Osteoblast (primary cell): ENCODE measurements around the gene EGFR. TPM values are rescaled to one million over a fixed set of nuclear protein-coding genes. Genes with fewer than 3 reads are reported as not detected.

Experiments used
- DNase-seq: peaks from one replicate; pipeline ENCODE4 v3.0.0; 2011; ENCODE audit warnings: low spot score, mixed read lengths; ENCODE audit not compliant: insufficient read length; ENCODE audit errors: missing footprints
- H2AFZ ChIP-seq: 2 replicates; pipeline ENCODE4 v1.6.0; 2011; ENCODE audit warnings: mild to moderate bottlenecking, low read length
- H3K27ac ChIP-seq: 2 replicates; pipeline ENCODE4 v1.5.1; 2011; ENCODE audit warnings: mild to moderate bottlenecking, low read depth, low read length, moderate library complexity
- H3K27me3 ChIP-seq: 2 replicates; pipeline ENCODE4 v1.6.0; 2012; ENCODE audit warnings: mild to moderate bottlenecking, control low read depth, inconsistent platforms, low read length, moderate library complexity; ENCODE audit not compliant: insufficient read depth
- H3K36me3 ChIP-seq: 2 replicates; pipeline ENCODE4 v1.5.1; 2011; ENCODE audit warnings: mild to moderate bottlenecking, low read length, control low read depth, moderate library complexity; ENCODE audit not compliant: insufficient read depth
- H3K4me1 ChIP-seq: 2 replicates; pipeline ENCODE4 v1.5.1; 2011; ENCODE audit warnings: mild to moderate bottlenecking, low read length, control low read depth, moderate library complexity; ENCODE audit not compliant: insufficient read depth
- H3K4me2 ChIP-seq: 2 replicates; pipeline ENCODE4 v1.6.0; 2011; ENCODE audit warnings: mild to moderate bottlenecking, low read length; ENCODE audit not compliant: insufficient read depth
- H3K4me3 ChIP-seq: fragments of 200-600 bp; sonication (generic); 3 replicates; pipeline ENCODE4 v1.5.1; 2012; ENCODE audit warnings: mild to moderate bottlenecking, low read length, inconsistent platforms; ENCODE audit not compliant: insufficient read depth
- H3K79me2 ChIP-seq: 2 replicates; pipeline ENCODE4 v1.6.0; 2012; ENCODE audit warnings: mild to moderate bottlenecking, low read length, control low read depth, inconsistent platforms; ENCODE audit not compliant: insufficient read depth
- H3K9me3 ChIP-seq: 2 replicates; pipeline ENCODE4 v1.5.1; 2011; ENCODE audit warnings: low read depth, low read length, control low read depth
- H4K20me1 ChIP-seq: 2 replicates; pipeline ENCODE4 v1.6.0; 2012; ENCODE audit warnings: mild to moderate bottlenecking, low read length, control low read depth; ENCODE audit not compliant: insufficient read depth
- total RNA-seq: library from RNA; depleted of rRNA; stranded (reverse); fragments of >200 nt; gene quantifications from 2 replicates; pipeline ENCODE4 v1.2.3, GENCODE V29; 2012
- TF ChIP-seq, protein P1 (sequence below): IDR thresholded peaks from 2 replicates; pipeline ENCODE4 v1.5.1; 2011; ENCODE audit warnings: mild to moderate bottlenecking, low read depth, low read length, moderate library complexity; ENCODE audit errors: extremely low read depth

EGFR gene
- total RNA-seq, 1 donor, result 104 TPM

DNA sequence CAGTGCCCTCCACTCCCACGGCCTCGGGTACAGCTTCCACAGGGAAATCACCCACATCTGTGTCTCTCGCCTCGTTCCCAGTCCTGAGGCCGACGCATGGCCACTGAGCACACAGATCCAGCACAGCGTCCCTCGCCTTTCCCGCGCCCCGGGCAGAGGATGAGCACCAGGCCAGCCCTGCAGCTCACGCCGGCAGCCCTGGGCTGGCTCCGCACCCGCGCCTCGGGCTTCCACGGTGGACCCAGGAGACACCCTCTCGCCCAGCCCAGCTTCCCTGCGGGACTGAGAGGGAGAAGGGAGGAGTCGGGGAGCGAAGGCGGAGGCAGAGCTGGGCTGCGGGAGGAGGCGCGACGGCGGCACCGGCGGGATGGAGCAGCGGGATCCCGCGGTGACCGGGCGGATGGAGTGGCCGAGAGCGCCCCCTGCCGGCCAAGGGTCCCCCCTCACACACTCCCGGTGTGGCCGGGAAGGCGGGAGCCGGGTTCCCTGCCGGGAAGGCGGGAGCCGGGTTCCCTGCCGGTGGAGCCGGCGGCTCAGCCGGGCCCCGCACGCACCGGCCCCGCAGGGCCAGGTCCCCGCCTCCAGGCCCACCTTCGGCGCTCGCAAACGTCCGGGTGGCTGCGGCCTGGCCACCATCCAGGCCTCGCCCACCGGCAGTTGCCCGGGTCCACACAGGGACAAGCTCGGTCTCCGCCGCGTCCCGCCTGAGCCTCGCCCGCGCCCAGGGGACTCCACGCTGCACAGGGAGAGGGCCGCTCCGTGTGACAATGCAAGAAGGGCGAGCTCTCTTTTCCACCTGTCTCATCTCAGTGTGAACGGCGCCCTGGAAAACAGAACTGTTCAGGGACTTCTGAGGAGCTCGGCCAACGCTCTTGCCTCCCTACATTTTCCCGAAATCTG lies 236.0 kb downstream of the EGFR start:
- H3K27ac ChIP-seq, result peak overlapping the region; percentile 2
- H3K27me3 ChIP-seq, result peaks cover 22% of the 10 kb centered on the region
- H3K36me3 ChIP-seq, result no peaks in the 10 kb centered on the region
- peak overlapping the region; percentile 68 for H3K4me3 ChIP-seq
- TF ChIP-seq, protein P1, sequence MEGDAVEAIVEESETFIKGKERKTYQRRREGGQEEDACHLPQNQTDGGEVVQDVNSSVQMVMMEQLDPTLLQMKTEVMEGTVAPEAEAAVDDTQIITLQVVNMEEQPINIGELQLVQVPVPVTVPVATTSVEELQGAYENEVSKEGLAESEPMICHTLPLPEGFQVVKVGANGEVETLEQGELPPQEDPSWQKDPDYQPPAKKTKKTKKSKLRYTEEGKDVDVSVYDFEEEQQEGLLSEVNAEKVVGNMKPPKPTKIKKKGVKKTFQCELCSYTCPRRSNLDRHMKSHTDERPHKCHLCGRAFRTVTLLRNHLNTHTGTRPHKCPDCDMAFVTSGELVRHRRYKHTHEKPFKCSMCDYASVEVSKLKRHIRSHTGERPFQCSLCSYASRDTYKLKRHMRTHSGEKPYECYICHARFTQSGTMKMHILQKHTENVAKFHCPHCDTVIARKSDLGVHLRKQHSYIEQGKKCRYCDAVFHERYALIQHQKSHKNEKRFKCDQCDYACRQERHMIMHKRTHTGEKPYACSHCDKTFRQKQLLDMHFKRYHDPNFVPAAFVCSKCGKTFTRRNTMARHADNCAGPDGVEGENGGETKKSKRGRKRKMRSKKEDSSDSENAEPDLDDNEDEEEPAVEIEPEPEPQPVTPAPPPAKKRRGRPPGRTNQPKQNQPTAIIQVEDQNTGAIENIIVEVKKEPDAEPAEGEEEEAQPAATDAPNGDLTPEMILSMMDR, result peak; percentile 67
- no peaks in the 10 kb centered on the region for H4K20me1 ChIP-seq
- H3K4me2 ChIP-seq, result peak overlapping the region; percentile 94
- peak; percentile 98 for DNase-seq
- H3K4me1 ChIP-seq, result peaks cover 14% of the 10 kb centered on the region
- H3K79me2 ChIP-seq, result no peaks in the 10 kb centered on the region
- no peaks in the 10 kb centered on the region for H3K9me3 ChIP-seq
- peak overlapping the region; percentile 91 for H2AFZ ChIP-seq

DNA sequence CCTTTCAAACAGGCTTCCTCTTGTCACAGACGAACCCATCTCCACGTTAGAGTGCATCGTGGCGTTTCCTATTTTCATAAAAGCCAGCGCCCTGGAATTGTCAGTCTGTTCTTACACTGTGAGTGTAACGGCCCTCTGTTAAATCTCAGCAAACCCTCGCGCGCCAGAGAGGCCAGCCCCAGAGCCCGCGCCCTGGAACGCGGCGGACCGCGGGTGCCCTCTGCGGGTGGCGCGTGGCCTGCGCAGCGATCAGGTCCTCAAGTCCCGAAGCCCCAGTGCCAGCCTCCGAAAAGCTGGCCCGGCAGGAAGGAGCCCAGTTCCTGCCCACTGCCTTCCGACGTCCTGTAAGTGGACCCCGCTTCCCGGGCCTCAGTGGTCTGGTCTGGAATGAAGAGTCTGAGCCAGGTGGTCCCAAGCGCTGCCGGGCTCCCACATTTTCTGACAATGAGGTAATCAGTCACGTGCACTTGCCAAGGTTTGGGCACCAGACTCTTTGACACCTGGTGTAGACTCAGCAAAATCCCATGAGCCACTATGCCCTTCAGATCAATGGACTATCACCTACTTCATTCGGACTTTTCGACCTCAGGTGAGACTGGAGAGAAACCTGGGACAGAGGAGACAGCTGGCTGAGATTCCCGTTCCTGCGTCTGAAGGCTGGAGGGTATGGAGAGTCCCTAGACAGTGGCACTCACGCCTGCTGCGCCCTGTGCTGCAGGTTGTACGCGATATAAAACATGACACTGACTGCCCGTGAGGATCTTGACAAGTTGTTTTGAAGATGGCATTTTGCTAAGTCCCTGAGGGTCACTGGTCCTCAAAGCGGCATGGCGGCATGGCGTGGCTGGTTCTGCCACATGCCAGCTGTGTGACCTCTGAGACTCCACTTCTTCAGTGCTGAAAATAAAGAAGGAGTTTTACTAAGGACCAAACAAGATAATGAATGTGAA lies 237.0 kb downstream of the EGFR start:
- TF ChIP-seq, protein P1, result peak; percentile 84
- Histone ChIP-seq H2AFZ (peak overlapping the region; percentile 91), H3K9me3 (no peaks in the 10 kb centered on the region), H4K20me1 (no peaks in the 10 kb centered on the region), H3K27ac (no peak overlapping the region), H3K4me3 (peak overlapping the region; percentile 68), H3K79me2 (no peaks in the 10 kb centered on the region), H3K27me3 (peaks cover 22% of the 10 kb centered on the region), H3K36me3 (no peaks in the 10 kb centered on the region), H3K4me1 (peaks cover 14% of the 10 kb centered on the region), H3K4me2 (peak overlapping the region; percentile 94)
- peak; percentile 95 for DNase-seq

DNA sequence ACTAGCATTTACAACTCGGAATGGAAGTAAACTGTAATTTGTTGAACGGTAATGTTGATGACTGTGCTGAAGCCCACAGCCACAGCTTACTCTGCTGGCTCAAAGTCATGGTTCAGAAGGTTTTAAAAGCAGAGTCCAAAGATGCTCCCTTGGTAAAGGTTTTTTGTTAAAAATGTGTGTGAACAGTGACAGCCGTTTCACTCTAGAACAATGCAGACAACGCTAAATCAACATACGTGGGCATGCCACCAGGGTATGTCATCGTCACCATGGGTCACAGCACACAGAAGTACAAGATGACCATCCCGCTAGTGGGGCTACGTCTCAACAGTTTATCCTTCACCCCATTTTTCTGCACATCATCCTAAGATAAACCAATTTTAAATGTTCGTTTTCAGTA lies 239.8 kb downstream of the EGFR start:
- no peak for DNase-seq
- H3K4me2 ChIP-seq, result no peak overlapping the region
- TF ChIP-seq, protein P1, result no peak
- H3K4me3 ChIP-seq, result no peak overlapping the region
- no peak overlapping the region for H3K27ac ChIP-seq
- no peaks in the 10 kb centered on the region for H3K79me2 ChIP-seq
- H3K36me3 ChIP-seq, result no peaks in the 10 kb centered on the region
- H3K27me3 ChIP-seq, result peaks cover 27% of the 10 kb centered on the region
- H3K9me3 ChIP-seq, result no peaks in the 10 kb centered on the region
- no peaks in the 10 kb centered on the region for H4K20me1 ChIP-seq
- peaks cover 14% of the 10 kb centered on the region for H3K4me1 ChIP-seq
- no peak overlapping the region for H2AFZ ChIP-seq

DNA sequence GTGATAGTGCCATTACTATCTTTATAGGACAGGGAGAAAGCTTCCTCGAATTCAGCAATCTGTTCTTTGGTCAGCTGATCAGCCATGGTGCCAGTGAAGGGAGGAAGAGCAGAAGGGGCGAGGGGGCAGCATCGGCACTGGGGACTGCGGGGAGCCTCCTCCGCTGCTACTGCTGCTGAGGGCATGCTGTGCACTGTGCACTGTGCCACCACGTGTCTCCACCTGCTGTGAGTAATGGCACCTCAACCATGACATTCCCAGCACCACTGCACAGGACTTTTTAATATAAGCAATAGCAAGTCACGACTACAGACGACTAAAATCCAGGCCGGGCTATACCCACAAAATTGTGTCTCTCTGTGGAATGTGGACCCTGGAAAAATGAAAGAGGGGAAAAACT lies 241.4 kb downstream of the EGFR start:
- H3K36me3 ChIP-seq, result no peaks in the 10 kb centered on the region
- no peak for DNase-seq
- peaks cover 35% of the 10 kb centered on the region for H3K27me3 ChIP-seq
- H3K9me3 ChIP-seq, result no peaks in the 10 kb centered on the region
- peaks cover 8% of the 10 kb centered on the region for H3K4me1 ChIP-seq
- H3K79me2 ChIP-seq, result no peaks in the 10 kb centered on the region
- TF ChIP-seq, protein P1, result no peak
- no peaks in the 10 kb centered on the region for H4K20me1 ChIP-seq
- H3K4me3 ChIP-seq, result no peak overlapping the region
- no peak overlapping the region for H3K4me2 ChIP-seq
- no peak overlapping the region for H3K27ac ChIP-seq
- H2AFZ ChIP-seq, result no peak overlapping the region
